ENCODE data around the gene ACSL1.
"Not testable (repeated sequence)": the region's sequence is repeated elsewhere in the genome, so short reads cannot be mapped to it uniquely, and the experiment has no call there.

DNA sequence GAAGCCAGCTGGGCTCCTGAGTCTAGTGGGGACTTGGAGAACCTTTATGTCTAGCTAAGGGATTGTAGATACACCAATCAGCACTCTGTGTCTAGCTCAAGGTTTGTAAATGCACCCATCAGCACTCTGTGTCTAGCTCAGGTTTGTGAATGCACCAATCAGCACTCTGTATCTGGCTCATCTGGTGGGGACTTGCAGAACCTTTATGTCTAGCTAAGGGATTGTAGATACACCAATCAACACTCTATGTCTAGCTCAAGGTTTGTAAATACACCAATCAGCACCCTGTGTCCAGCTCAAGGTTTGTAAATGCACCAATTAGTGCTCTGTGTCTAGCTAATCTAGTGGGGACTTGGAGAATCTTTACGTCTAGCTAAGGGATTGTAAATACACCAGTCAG lies 84.1 kb downstream of the ACSL1 start:
- TF ChIP-seq EZH2phosphoT487, CTCF (IDR thresholded peaks at IDR 0.05): not testable (repeated sequence)
